Stimulated activated CD8-positive, alpha-beta memory T cell treated with anti-CD3 and anti-CD28 coated beads, Interleukin-7, amount 100 ng/mL, for 24 hours (primary cell): ENCODE results near the gene BMPR1A.
"Not testable (repeated sequence)": the region's sequence is repeated elsewhere in the genome, so short reads cannot be mapped to it uniquely, and the experiment has no call there.

Experiments used
- DNase-seq: peaks from one replicate; pipeline ENCODE4 v3.0.0-alpha.2; 2020; ENCODE audit warnings: low read depth

The BMPR1A gene

GRCh38 chr10:86730227-86730626 lies 26.2 kb upstream of the BMPR1A start:
- DNase-seq = no peak

- no peak for DNase-seq
Observed at GRCh38 chr10:86732771-86733170, 23.6 kb upstream of the BMPR1A start.

GRCh38 chr10:86733260-86733671 lies 23.2 kb upstream of the BMPR1A start:
- DNase-seq = no peak

GRCh38 chr10:86734207-86734988 lies 22.0 kb upstream of the BMPR1A start:
- no peak for DNase-seq

GRCh38 chr10:86735278-86735677 lies 21.1 kb upstream of the BMPR1A start:
- DNase-seq = not testable (repeated sequence)

GRCh38 chr10:86742230-86742629 lies 14.2 kb upstream of the BMPR1A start:
- DNase-seq = no peak

GRCh38 chr10:86744067-86744725 lies 12.2 kb upstream of the BMPR1A start:
- DNase-seq = no peak

- DNase-seq = no peak
Observed at GRCh38 chr10:86747796-86748581, 8.4 kb upstream of the BMPR1A start.

- DNase-seq = no peak
Observed at GRCh38 chr10:86749854-86750253, 6.6 kb upstream of the BMPR1A start.

- no peak for DNase-seq
Observed at GRCh38 chr10:86751477-86751876, 4.9 kb upstream of the BMPR1A start.

GRCh38 chr10:86752311-86752710 lies 4.1 kb upstream of the BMPR1A start:
- DNase-seq = no peak

GRCh38 chr10:86753051-86753450 lies 3.4 kb upstream of the BMPR1A start:
- DNase-seq = no peak

- DNase-seq = no peak
Observed at GRCh38 chr10:86753638-86754434, 2.6 kb upstream of the BMPR1A start.

- no peak for DNase-seq
Observed at GRCh38 chr10:86755454-86755739, 1.0 kb upstream of the BMPR1A start.

GRCh38 chr10:86755740-86756510 lies 494 bp upstream of the BMPR1A start:
- peak; percentile 68 for DNase-seq

- DNase-seq = no peak
Observed at GRCh38 chr10:86757113-86757972, 924 bp downstream of the BMPR1A start.

GRCh38 chr10:86758189-86759072 lies 2.0 kb downstream of the BMPR1A start:
- no peak for DNase-seq

- no peak for DNase-seq
Observed at GRCh38 chr10:86759073-86759672, 2.8 kb downstream of the BMPR1A start.

- DNase-seq = no peak
Observed at GRCh38 chr10:86763404-86763803, 7.0 kb downstream of the BMPR1A start.
